CD4-positive, alpha-beta T cell treated with Interleukin-12 subunit alpha and Interleukin-12 subunit beta, for 1 hour (primary cell): ENCODE results near the gene ACSBG1.
A peak's percentile ranks its signal among the peaks of the same experiment; 100 is the strongest.

Source experiments
- DNase-seq: peaks from one replicate; pipeline ENCODE4 v3.0.0-alpha.2; 2020

ACSBG1 gene

DNA sequence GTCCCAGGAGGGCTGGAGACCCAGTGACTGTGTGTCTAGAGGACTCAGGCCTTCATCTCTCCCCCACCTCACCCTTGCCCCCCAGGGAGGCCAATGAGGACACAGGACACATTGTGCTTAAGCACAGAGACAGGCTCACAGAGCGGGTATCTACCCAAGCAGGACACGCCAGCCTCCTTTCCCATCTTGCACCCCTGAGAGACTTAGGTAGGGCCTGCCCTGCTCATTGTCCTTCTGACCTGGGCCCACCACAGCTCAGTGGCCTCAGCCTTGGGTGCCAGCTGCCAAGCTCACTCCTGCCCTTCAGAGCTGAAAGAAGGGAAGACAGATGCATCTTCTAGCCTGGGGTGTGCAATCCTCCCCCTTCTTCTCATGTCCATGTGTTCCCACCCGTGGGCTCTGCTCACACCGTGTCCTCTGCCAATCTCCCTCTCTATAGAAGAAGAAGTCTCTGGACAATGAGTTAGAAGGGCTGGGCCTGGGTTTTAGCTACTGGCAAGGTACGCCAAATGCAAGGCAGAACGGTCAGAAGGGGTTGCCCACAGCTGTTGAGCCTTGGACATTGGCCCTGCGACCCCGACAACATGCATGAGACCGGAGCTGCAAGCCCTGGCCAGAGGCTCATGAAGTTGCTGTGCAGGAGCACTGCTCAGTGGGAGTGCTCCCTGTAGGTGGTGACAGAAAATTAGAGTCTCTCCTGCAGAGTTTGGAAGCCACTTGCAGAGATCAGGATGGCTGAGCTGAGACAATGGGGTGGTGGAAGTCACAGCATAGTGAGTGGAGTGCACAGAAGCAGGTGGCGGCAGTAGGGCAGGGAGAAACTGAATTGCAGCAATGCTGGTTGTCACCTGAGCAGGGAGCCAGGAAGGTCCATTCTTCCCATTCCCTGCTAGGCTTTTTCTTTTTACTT is 32.8 kb downstream of the ACSBG1 start:
- no peak for DNase-seq

DNA sequence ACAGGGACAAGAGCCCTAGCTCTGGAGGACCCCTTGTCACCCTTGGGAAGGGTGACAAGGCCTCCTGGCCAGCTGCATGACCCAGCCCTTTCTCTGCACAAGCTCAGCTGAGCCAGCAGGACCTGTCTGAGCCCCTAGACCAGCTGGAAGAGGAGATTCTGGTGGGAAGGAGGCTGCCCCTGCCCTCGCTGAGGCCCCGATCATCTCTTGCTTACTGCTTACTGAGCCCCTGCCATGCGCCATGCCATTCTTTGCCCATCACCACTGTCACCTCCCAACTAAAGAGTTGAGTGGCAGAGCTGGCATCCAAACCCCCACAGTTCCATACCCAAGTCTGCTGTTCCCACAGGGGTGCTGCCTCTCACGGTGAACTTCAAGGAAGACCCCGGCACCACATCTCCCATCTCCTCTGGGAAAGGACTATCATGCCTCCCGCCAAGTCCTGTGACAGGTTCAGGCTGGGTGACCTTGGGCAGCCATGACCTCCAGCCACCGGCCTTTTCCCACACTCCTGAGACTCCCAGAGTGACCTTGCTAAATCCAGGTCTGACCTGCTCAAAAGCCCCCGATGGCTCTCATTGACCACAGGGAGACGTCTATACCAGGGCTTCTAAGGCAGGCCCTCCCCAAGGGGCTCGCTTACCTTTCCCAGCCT is 34.0 kb downstream of the ACSBG1 start:
- DNase-seq, result no peak

DNA sequence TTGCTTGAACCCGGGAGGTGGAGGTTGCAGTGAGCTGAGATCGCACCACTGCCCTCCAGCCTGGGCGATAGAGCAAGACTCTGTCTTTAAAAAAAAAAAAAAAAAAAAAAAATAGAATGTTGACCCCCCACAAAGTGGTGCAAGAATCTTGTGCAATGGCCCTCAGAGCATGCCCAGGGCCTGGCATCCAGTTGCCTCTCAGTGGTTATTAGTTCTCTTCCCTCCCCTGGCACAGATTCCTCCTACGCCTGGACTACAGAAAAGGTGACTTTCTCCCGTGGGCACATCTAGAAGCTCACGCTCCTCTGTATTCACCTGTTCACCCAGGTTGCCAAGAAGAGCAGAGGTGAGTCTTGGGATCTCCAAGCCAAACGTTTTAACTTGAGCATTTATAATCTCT is 36.7 kb downstream of the ACSBG1 start:
- DNase-seq, result no peak

DNA sequence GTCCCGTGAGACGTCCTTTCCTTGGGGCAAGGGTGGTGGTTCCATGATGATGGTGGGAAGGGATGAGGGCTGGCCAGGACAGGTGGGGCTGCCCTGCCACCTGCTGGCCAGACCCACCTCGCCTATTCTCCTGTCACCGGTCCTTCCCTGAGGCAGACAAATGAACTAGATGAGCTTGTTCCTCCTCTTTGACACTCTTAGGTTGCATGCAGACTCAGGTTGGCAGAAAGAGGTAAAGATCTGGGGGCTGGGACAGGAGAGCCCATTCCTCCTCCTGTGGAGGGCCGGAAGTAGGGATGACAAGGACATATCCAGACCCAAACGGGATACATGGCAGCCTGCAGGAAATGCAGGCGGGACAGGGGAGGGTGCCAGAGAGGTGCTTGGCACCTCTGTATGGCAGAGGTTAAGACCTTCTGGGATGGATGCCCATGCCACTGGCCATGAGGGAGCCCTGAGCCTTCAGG is 38.6 kb downstream of the ACSBG1 start:
- DNase-seq, result peak; percentile 58

DNA sequence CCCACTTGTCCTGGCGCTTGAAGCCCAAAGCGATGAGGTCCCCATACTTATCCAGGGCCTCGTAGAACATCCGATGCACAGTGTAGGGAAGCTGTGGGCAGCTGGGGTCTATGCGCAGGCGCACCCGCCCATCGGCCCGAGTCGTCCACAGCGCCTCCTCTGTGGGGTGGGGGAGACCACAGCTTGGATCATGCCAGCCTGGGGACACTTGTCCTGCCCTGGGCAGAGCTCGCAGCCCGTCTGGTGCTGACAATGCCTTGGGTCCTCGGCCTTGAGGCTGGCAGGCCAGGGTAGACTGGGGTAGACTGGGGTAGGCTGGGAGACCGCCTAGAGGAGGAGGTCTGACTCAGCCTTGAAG is 39.8 kb downstream of the ACSBG1 start:
- DNase-seq, result no peak

GRCh38 chr15:78193731-78194567 is 40.4 kb downstream of the ACSBG1 start:
- DNase-seq, result no peak

DNA sequence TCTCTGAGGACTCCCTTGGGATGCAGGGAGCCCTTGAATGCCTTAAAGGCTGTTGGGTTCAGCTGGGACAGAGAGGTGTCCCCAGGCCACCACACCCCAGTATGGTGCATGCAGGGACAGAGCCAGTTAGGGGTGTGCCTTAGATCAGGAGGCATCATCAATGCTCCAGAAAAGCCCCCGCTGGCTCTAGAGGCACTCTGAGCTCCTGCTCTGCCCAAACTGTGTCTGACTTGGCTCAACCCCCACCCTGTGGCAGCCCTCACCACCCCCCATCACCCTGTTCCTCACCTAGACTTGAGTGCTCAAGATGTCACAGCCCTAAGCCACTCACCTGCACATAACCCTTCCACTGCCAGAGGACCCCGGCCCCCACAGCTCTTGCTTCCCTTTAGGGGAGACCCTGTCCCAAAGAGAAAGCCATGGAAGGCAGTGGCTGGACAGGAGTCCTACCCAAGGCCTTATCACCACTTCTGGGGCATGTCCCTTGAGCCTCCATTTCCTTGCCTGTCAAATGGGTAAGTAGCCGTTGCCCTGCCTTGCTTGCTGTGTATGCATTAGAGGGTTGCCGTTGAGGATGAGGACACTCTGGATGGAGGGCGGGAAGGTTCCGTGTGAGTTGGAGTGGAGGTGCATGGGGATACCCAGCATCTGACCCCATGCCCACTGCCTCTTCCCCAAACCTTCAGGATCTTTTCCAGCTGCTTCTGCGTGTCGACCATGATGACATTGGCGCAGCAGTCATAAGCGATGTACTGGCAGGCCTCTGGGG is 41.4 kb downstream of the ACSBG1 start:
- DNase-seq, result no peak

GRCh38 chr15:78182821-78183220 is 51.5 kb downstream of the ACSBG1 start:
- no peak for DNase-seq

- DNase-seq, result no peak
These were observed 52.0 kb downstream of the ACSBG1 start for GRCh38 chr15:78182336-78182700.

DNA sequence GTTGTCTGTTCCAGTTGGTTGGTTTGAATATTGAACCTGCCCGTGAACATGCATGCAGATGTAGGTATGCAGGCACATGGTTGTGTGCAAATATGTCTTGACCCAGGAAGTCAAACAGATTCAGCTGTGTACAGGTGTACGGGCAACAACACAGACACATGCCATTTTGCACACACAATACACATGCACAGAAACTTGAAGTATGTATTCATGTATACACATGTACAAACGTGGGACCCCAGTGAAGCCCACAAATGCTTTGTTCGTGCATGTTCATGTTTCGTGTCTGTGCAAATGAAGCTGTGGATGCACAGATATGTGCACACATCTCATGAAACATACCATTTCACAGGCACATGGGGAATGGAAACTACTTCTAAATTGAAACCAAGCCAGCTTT is 54.5 kb downstream of the ACSBG1 start:
- no peak for DNase-seq

GRCh38 chr15:78179286-78179840 is 55.0 kb downstream of the ACSBG1 start:
- no peak for DNase-seq

DNA sequence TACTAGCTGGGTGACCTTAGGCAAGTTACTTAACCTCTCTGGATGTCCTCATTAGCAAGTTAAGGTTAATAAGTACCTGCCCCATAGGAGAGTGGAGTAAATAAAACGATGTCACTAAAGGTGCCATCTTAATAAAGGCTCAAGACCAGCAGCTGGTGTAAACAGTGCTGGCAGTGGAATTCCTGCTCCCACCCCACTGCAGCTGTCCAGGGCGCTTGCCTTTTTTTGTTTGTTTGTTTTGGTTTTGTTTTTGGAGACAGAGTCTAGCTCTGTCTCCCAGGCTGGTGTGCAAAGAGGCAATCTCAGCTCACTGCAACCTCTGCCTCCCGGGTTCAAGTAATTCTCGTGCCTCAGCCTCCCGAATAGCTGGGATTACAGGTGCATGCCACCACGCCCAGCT is 56.3 kb downstream of the ACSBG1 start:
- no peak for DNase-seq

DNA sequence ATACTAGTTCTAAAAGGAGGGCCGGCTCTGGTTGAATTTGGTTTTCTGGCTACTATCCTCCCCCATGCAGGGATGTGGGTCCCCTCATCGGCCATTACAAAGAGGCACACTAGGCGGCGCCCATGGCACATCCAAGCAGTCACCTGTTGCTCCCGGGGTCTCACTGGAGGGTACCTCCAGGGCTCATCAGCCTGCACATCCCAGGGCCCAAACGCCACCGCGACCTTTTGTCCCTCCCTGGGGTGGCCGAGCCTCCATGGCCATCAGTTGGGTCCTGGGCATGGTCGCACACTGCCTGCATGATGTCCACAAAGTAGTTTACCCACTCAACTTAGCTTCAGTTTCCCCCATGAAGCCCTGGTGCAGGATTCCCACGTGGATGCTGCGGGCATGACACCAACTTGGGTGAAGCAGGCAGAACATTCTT is 56.9 kb downstream of the ACSBG1 start:
- peak; percentile 23 for DNase-seq

DNA sequence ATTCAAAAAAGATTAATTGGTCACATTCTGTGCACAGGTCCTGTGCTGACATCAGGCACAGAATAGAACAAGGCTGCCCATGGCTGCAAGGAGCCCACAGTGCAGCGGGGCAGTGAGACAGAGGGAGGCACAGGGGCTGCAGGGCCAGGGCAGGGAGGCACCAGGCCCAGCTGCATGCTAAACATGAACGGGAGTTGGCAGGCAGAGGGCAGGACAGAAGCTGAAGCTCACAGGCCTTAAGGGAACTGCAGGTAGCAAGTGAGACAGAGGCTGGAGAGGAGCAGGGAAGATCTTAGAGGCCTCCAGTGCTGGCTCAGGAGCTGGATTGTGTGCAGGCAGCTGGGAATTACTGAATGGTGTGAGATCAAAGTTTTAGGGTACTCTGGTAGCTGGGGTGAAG is 59.0 kb downstream of the ACSBG1 start:
- no peak for DNase-seq

- DNase-seq, result no peak
These were observed 60.0 kb downstream of the ACSBG1 start for GRCh38 chr15:78174401-78174800.

GRCh38 chr15:78171864-78172472 is 62.4 kb downstream of the ACSBG1 start:
- no peak for DNase-seq

DNA sequence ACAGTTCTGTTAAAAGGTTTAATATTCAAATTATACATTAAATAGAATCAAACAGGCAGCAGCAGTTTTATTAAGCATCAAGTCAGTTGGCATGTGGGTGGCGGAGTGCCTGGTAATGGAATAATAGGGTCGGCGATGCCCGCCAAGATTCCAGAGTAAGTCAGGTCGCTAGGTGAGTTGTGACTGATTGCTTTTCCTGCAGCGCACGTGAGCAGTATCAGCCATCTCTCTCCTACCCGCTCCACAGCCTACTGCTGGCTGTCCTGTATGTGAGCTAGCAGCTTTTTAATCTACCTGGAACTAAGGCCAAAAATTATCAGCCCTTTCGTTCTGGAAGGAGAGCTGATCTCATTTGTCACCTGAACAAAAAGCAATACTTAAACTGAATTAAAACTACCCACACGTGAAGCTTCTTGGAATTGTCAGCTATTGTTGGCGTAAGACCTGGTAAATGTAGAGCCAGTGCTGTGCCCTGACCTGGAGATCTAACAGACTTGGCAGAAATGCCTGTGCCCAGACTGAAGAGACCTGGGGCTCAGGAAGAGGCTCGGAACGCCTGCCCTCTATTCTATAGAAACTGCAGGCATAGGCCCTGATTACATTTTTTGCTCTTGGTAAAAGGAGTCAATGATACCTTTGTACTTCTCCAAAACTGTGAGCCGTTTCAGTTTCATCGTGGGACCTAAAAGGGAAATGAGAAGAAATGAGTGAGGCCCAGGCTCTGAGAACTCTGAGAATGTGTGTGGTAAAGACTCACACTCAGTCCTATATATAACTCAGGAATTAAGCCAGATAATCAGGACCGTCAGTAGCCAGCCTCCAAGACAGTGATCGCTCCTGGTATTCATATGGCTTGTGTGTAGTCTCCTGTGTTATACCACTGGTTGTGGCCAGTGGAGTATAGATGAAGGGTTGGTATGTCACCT is 63.3 kb downstream of the ACSBG1 start:
- DNase-seq, result no peak

GRCh38 chr15:78168608-78169007 is 65.8 kb downstream of the ACSBG1 start:
- no peak for DNase-seq

DNA sequence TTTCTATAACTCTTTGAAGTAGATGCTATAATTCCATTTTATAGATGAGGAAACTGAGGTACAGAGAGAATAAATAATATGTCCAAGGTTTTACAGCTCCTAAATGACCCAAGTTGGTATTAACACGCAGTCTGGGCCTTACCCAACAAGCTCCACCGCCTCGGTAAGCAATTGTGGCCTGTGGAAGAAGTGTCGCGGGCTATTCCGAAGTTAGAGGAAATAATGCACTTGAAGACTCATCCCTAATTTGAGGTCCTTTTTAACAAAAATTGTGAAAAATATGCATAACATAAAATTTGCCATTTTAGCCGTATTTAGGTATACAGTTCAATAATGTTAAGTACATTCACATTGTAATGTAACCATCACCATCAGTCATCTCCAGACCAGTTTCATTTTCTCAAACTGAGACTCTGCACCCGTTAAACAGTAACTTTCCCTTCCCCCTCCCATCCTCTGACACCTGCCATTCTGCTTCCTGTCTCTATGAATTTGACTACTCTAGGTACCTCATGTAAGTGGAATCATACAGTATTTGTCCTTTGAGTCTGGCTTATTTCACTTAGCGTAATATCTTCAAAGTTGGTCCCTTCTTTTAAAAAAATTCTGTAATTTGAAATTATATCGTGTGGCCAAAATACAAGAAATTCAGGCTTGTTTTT is 67.0 kb downstream of the ACSBG1 start:
- DNase-seq, result peak; percentile 42

DNA sequence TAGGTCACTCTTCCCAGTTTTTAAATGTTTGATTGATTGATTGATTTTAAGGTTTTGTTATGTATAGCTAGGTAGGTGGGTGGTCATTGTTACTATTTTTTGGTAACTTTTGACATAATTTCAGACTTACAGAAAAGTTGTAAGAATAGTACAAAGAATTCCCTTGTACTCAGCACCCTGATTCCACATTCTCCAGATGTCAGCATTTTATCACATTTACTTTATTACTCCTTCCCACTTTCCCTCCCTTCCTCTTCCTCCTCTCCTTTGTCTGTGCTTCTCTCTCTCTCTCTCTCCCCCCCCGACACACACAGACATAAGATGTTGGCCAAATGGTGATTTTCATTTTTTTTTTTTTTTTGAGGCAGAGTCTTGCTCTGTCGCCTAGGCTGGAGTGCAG is 70.4 kb downstream of the ACSBG1 start:
- no peak for DNase-seq
